Erythroblast (primary cell): Measurements from ENCODE around the gene AHSP.

Experiments used
- GATA1 ChIP-seq: IDR thresholded peaks from 2 replicates; pipeline ENCODE4 v1.6.1; 2011; ENCODE audit warnings: low read depth, mild to moderate bottlenecking, control low read depth, low read length, moderate library complexity
- POLR2A ChIP-seq: IDR thresholded peaks from 2 replicates; pipeline ENCODE4 v1.6.1; 2011; ENCODE audit warnings: mild to moderate bottlenecking, low read length

DNA sequence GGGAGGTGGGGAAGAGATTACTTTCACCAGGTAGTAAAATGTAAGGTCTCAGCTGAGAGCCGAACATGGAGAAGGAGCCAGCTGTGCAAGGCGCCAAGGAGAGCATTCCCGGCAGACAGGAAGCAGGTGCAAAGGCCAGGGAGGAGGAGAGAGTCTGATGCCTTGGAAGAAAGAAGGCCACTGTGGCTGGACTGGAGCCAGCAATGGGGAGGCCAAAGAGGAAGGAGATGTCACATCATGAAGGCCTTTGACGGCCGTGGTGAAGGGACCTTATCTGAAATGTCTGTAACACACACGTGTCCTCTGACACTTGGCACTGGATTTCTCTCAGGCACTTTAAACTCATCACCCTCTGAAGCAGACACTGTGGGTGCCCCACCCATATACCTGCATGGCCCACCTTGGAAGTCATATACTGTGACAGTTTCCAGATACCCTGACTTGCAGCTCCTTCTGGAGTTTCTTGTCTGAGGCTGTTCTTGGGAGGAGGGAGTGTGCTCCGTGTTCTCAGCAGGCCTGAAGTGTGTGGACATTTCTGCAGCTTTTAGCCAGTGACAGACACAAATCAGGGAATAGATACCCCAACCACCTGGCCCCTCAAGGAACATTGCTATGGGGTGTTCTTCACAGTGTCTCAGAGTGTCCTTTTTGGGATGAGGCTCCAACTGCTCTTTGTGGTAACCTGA, 46.7 kb upstream of the AHSP start:
- TF ChIP-seq POLR2A (no peak), GATA1 (no peak)
